Aorta (tissue), 5 donors: ENCODE data around the gene SIT1. TPM values are rescaled to one million over a fixed set of nuclear protein-coding genes. Genes with fewer than 3 reads are reported as not detected.
A peak's percentile ranks its signal among the peaks of the same experiment; 100 is the strongest.

Experiments used
- ATAC-seq: fragments of 200-7000 bp; cut with Tn5 transposase; one replicate; pipeline ENCODE4 v1.9.1; 2022; ENCODE audit warnings: moderate library complexity; ENCODE audit not compliant: low FRiP score
- DNase-seq, 2 donors: peaks; one replicate each; pipeline ENCODE4 v3.0.0-alpha.2; 2020
- H3K27ac ChIP-seq, 2 donors: one replicate each; pipeline ENCODE4 v1.5.1; 2013; ENCODE audit warnings: low read length in 2 of 2, mild to moderate bottlenecking in 2 of 2, moderate library complexity in 2 of 2, control low read depth in 1 of 2, inconsistent platforms in 1 of 2, low read depth in 1 of 2
- H3K27me3 ChIP-seq, 2 donors: one replicate each; pipeline ENCODE4 v1.6.1; 2013; ENCODE audit warnings: control low read depth in 1 of 2, low read length in 1 of 2, mild to moderate bottlenecking in 1 of 2, moderate library complexity in 1 of 2; ENCODE audit not compliant: insufficient read depth in 2 of 2, control insufficient read depth in 1 of 2
- H3K36me3 ChIP-seq, 2 donors: one replicate each; pipeline ENCODE4 v1.6.1; 2013; ENCODE audit warnings: control low read depth in 1 of 2, low read length in 1 of 2, mild to moderate bottlenecking in 1 of 2; ENCODE audit not compliant: insufficient read depth in 2 of 2, control insufficient read depth in 1 of 2
- H3K4me1 ChIP-seq, 2 donors: one replicate each; pipeline ENCODE4 v1.6.1; 2013; ENCODE audit warnings: low read length in 2 of 2, control low read depth in 1 of 2, mild to moderate bottlenecking in 1 of 2, moderate library complexity in 1 of 2; ENCODE audit not compliant: insufficient read depth in 2 of 2, control insufficient read depth in 1 of 2
- H3K4me3 ChIP-seq, 2 donors: one replicate each; pipeline ENCODE4 v1.5.1; 2013; ENCODE audit warnings: low read length in 2 of 2, control low read depth in 1 of 2, mild to moderate bottlenecking in 1 of 2
- H3K9me3 ChIP-seq: one replicate; pipeline ENCODE4 v1.6.1; 2013; ENCODE audit warnings: mild to moderate bottlenecking, low read length; ENCODE audit not compliant: control insufficient read depth
- WGBS, 2 donors: extraction: QIAGEN DNeasy Blood & Tissue Kit; methylation state at CpG; one replicate each; pipeline ENCODE4 v1.1.7; 2013; 5-methylcytosine and 5-hydroxymethylcytosine counted together
- intact Hi-C, 2 donors: fragments of 100-400 bp; cut with DNase I; formaldehyde crosslinking; loops; one replicate each; pipeline versions ENCODE4 v1.14.2 to v1.15.0; 2022
- long read RNA-seq, 2 donors: library from polyadenylated mRNA; unstranded; transcript quantifications; one replicate each; pipeline ENCODE4 v2.0.0, GENCODE V29; 2020 to 2021
- polyA plus RNA-seq, 2 donors: library from polyadenylated mRNA; stranded (reverse); fragments of 200-250 nt; gene quantifications; one replicate each; pipeline ENCODE4 v1.2.3, GENCODE V29; 2013
- total RNA-seq, 2 donors: library from RNA; stranded (reverse); fragmentation: NEBNext Ultra II Directional; extraction: Animal tissue kit (Norgen Biotek cat#: 25700); gene quantifications; one replicate each; pipeline ENCODE4 v1.2.1, GENCODE V29; 2021
- donor health status: healthy with polysubstance abuse.
- donor health status: Bipolar disorder and iron deficiency.
- donor health status: DM: no; HTN: no; CAD: no.
- donor health status: DM: no; HTN: no; CAD: no.
- donor health status: DM: yes; HTN: yes; CAD: no.

Gene SIT1
- 1 to 10 TPM in 1 of 2 donors, under 1 TPM in 1; 0.65 to 1.3 TPM for total RNA-seq
- polyA plus RNA-seq = 1 to 10 TPM; 1.0 to 1.1 TPM
- long read RNA-seq, donor 1, partial matches to known transcripts = 0 of 2 reads
- long read RNA-seq, donor 1, other reads (novel, unspliced or antisense) = 2 of 2 reads
- long read RNA-seq, donor 2, partial matches to known transcripts = 0 of 2 reads
- long read RNA-seq, donor 2, other reads (novel, unspliced or antisense) = 0 of 2 reads

GRCh38 chr9:35650341-35651158 is at the start of gene SIT1:
Gene SIT1, minus strand, starts transcription at chr9:35650931. Its CDS starts 78 bp downstream, at chr9:35650853.
- Histone ChIP-seq H3K4me3 (no peak within 1 kb of the TSS), H3K27ac (peak within 1 kb of the TSS in 1 of 2 donors; percentile 87), H3K4me1 (no peaks in the 10 kb centered on the region), H3K27me3 (no peaks in the 10 kb centered on the region), H3K9me3 (no peaks in the 10 kb centered on the region), H3K36me3 (no peaks in the 10 kb centered on the region)
- DNase-seq (no peak), ATAC-seq (no peak)
- WGBS, 2 donors = 51 to 55% methylated on average over 21 to 22 of the region's 22 CpGs
- intact Hi-C loops = loop anchor here in 1 of 2 donors (10.0 kb wide), 1 partner anchor 234 kb away; no protein-coding TSS in a partner anchor

GRCh38 chr9:35700031-35700430 is 49.3 kb upstream of the SIT1 start:
- Histone ChIP-seq H3K9me3 (no peaks in the 10 kb centered on the region), H3K27ac (peak overlapping the region in 1 of 2 donors; percentile 72), H3K36me3 (peaks cover 10 to 49% of the 10 kb centered on the region in 2 donors), H3K4me1 (no peaks in the 10 kb centered on the region), H3K4me3 (no peak overlapping the region), H3K27me3 (no peaks in the 10 kb centered on the region)
- WGBS, 2 donors = 78 to 80% methylated on average over 11 of the region's 11 CpGs
- DNase-seq (peak; percentile 26 to 57), ATAC-seq (no peak)
- intact Hi-C loops = no loop called here

- DNase-seq = peak in 1 of 2 donors; percentile 65
- Histone ChIP-seq H3K36me3 (peaks cover 6 to 33% of the 10 kb centered on the region in 2 donors), H3K27ac (peak overlapping the region in 1 of 2 donors; percentile 72)
Measured at GRCh38 chr9:35698231-35698630, 47.5 kb upstream of the SIT1 start.

GRCh38 chr9:35697486-35697885 is 46.8 kb upstream of the SIT1 start:
- ATAC-seq (peak; percentile 35), DNase-seq (peak in 1 of 2 donors; percentile 70)
- Histone ChIP-seq H3K27me3 (no peaks in the 10 kb centered on the region), H3K36me3 (peaks cover 6 to 30% of the 10 kb centered on the region in 2 donors), H3K4me1 (no peaks in the 10 kb centered on the region), H3K9me3 (no peaks in the 10 kb centered on the region), H3K4me3 (no peak overlapping the region), H3K27ac (peak overlapping the region; percentile 72 to 97)
- 64 to 73% methylated on average over 14 of the region's 14 CpGs for WGBS, 2 donors
- intact Hi-C loops = no loop called here

More at GRCh38 chr9:35698231-35698630, 47.5 kb upstream of the SIT1 start:
- intact Hi-C loops = loop anchor here (2.0 kb wide), 2 partner anchors 21 to 29 kb away; no protein-coding TSS in a partner anchor
- WGBS, 2 donors = 82 to 85% methylated on average over 5 of the region's 5 CpGs
- Histone ChIP-seq H3K27me3 (no peaks in the 10 kb centered on the region), H3K9me3 (no peaks in the 10 kb centered on the region), H3K4me3 (no peak overlapping the region), H3K4me1 (no peaks in the 10 kb centered on the region)
- ATAC-seq = no peak

GRCh38 chr9:35696520-35697215 is 45.9 kb upstream of the SIT1 start:
- peak; percentile 63 to 83 for DNase-seq
- H3K36me3 ChIP-seq = peaks cover 6 to 27% of the 10 kb centered on the region in 2 donors

GRCh38 chr9:35695943-35696401 is 45.2 kb upstream of the SIT1 start:
- Histone ChIP-seq H3K27me3 (no peaks in the 10 kb centered on the region), H3K4me1 (no peaks in the 10 kb centered on the region), H3K4me3 (no peak overlapping the region), H3K27ac (peak overlapping the region; percentile 97 to 99), H3K36me3 (peaks cover 6 to 27% of the 10 kb centered on the region in 2 donors), H3K9me3 (no peaks in the 10 kb centered on the region)
- intact Hi-C loops = no loop called here
- no peak for ATAC-seq
- WGBS, 2 donors = 66 to 70% methylated on average over 3 of the region's 3 CpGs
- DNase-seq = peak in 1 of 2 donors; percentile 10

More at GRCh38 chr9:35696520-35697215, 45.9 kb upstream of the SIT1 start:
- intact Hi-C loops = no loop called here
- H3K9me3 ChIP-seq = no peaks in the 10 kb centered on the region
- no peaks in the 10 kb centered on the region for H3K4me1 ChIP-seq
- H3K27me3 ChIP-seq = no peaks in the 10 kb centered on the region
- H3K27ac ChIP-seq = peak overlapping the region; percentile 97 to 99
- no peak overlapping the region for H3K4me3 ChIP-seq
- ATAC-seq = peak; percentile 66
- 28 to 29% methylated on average over 9 of the region's 9 CpGs for WGBS, 2 donors

GRCh38 chr9:35691757-35692301 is 41.1 kb upstream of the SIT1 start:
- peak; percentile 49 for ATAC-seq
- intact Hi-C loops = loop anchor here in 1 of 2 donors (2.0 kb wide), 1 partner anchor 37 kb away; no protein-coding TSS in a partner anchor
- WGBS, 2 donors = 9 to 10% methylated on average over 13 of the region's 13 CpGs
- no peaks in the 10 kb centered on the region for H3K36me3 ChIP-seq
- H3K4me3 ChIP-seq = no peak overlapping the region
- H3K27me3 ChIP-seq = no peaks in the 10 kb centered on the region
- H3K27ac ChIP-seq = peak overlapping the region; percentile 76 to 100
- DNase-seq = peak in 1 of 2 donors; percentile 65
- no peaks in the 10 kb centered on the region for H3K9me3 ChIP-seq
- H3K4me1 ChIP-seq = no peaks in the 10 kb centered on the region

GRCh38 chr9:35691334-35691650 is 40.6 kb upstream of the SIT1 start:
- 2% methylated on average over 10 of the region's 10 CpGs for WGBS, 2 donors
- DNase-seq (no peak), ATAC-seq (no peak)
- peak overlapping the region; percentile 44 to 95 for H3K4me3 ChIP-seq
- H3K27ac ChIP-seq = peak overlapping the region; percentile 76 to 100
- no peaks in the 10 kb centered on the region for H3K4me1 ChIP-seq
- H3K27me3 ChIP-seq = no peaks in the 10 kb centered on the region
- intact Hi-C loops = loop anchor here in 1 of 2 donors (2.0 kb wide), 1 partner anchor 38 kb away; no protein-coding TSS in a partner anchor
- H3K9me3 ChIP-seq = no peaks in the 10 kb centered on the region
- no peaks in the 10 kb centered on the region for H3K36me3 ChIP-seq
